GM18868 (cell line): ENCODE data around the gene CHCHD5.
A peak's percentile ranks its signal among the peaks of the same experiment; 100 is the strongest.
"Not testable (repeated sequence)": the region's sequence is repeated elsewhere in the genome, so short reads cannot be mapped to it uniquely, and the experiment has no call there.

Experiments used
- ATAC-seq: cut with Tn5 transposase; IDR thresholded peaks from one replicate; pipeline ENCODE4 v1.9.1; 2021; ENCODE audit warnings: mild to moderate bottlenecking, moderate library complexity; ENCODE audit not compliant: unreplicated experiment

Gene CHCHD5, protein sequence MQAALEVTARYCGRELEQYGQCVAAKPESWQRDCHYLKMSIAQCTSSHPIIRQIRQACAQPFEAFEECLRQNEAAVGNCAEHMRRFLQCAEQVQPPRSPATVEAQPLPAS

DNA sequence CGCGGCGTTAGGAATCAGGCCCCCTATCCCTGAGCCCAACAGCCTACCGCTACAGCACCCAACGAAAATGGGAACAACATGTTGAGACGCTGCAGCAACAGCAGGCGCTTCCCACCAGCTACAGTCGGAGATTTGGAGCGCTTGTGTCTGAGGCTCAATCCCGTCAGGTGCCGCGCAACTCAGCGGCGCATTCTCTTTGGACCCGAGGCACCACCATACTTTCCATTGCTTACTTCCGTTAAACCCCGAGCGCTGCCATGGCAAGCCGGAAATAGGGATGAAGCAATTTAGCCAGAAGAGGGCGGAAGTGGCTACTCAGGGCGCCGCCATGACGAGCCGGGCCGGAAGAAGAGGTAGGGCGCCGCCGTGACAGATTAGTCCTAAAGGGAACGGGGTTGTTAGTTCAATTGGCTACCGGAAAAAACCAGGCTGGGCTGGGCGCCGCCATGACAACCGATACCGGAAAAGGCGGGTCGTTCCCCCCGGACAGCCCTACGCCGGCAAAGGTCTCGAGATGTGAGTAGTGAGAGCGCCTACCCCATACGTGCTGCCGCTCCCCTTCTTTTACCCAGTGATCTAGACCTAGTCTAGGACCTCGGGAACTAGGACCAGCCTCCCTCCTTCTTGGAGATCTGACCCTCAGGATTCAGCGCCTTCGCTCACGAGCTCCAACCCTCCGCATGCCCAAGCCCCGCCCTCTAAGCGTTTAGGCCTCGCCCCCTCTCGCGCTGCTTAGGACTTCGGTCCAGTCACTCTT lies at the start of gene CHCHD5:
Gene CHCHD5, plus strand, starts transcription at position 476 of the 757 bp plus-strand sequence. Its CDS starts 39 bp downstream, at position 515.
- peak; percentile 85 for ATAC-seq

GRCh38 chr2:112534826-112535225 lies 49.6 kb upstream of the CHCHD5 start:
- no peak for ATAC-seq

DNA sequence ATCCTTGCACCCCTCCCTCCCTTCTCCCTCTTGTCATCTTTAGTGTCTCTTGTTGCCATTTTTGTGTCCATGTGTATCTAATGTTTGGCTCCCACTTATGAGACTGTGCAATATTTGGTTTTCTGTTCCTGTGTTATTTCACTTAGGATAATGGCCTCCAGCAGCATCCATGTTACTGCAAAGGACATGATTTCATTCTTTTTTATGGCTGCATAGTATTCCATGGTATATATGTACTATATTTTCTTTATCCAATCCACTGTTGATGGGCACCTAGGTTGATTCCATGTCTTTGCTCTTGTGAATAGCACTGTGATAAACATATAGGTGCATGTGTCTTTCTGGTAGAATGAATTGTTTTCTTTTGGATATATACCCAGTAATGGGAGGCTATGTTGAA lies 47.7 kb upstream of the CHCHD5 start:
- ATAC-seq, result not testable (repeated sequence)

- no peak for ATAC-seq
Measured at GRCh38 chr2:112539306-112539705, 45.1 kb upstream of the CHCHD5 start.

DNA sequence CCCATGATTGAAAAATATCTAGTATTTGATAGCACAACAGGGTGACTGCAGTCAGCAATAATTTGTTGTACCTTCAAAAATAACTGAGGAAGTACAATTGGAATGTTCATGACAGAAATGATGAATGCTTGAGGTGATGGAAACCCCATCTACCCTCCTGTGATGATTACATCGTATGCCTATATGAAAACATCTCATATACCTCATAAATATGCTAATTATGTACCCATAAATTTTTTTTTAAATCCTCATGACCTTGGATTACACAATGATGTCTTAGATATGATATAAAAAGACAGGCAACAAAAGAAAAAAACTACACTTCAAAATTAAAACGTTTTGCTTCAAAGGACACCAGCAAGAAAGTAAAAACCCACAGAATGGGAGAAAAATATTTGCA lies 43.5 kb upstream of the CHCHD5 start:
- no peak for ATAC-seq

DNA sequence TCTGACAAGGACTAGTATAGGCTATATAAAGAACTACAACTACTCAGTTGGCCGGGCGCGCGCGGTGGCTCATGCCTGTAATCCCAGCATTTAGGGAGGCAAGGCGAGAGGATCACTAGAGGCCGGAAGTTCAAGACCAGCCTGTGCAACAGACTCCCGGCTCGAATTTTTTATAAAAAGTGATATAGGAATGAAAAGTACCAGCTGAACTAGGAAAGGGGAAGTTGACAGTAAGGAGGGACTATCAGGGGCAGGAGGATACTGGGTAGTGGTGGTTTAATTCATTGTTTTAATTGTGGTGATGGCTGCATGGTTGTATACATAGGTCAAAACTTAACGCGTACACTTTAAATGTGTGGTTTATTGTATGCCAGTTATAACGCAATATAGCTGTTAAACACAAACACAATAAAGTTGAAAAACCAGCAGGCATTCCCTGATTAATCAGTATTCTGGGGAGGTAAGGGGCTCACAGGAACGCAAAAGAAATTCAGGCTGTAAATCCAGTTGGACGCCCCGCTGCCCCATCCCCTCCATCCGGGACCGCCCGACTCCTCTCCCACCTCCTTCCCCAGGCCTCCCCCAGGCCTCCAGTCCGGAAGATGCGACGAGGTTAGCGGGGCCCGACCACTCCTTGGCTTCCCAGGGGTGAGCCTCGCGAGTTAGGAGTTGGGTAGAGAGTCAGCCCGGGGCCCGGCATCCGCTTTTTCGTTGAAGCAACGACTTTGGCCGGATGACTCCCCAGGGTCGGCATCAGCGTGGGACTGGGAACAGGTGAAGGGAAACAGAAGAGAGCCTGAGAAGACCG lies 42.9 kb upstream of the CHCHD5 start:
- ATAC-seq, result peak; percentile 50

DNA sequence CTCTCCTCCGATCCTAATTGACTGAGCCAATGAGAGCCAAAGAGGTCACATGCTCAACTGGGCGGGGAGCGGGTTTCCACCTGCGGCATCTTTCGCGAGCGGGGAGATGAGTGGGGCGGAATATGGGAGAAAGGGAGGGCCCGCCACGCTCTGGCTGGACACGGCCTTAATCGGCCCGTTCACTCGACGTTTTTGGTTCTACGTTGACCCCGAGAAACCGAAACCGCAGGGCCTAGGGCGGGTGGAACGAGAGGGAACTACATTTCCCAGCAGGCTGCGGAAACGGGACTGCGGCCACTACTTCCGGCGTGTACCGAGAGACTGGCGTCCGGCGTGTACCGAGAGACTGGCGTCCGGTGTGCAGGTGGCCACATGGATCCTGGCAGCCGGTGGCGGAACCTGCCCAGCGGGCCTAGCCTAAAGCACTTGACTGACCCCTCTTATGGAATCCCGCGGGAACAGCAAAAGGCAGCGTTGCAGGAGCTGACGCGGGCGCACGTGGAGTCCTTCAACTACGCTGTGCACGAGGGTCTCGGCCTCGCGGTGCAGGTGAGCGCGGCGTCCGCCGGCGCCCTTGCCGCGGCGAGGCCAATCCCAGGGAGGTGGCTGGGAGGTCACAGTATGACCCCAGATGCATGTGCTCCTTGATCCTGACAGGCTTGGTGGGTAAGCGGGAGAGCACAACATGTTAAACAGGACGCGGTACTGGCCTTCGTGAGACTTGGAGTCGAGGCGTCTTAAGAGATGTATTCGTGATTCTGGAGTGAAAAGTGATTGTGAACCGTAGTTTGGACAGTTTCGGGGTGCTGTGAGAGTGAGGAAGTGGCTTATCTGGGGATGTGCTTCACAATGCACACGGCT lies 42.1 kb upstream of the CHCHD5 start, which contains the start of gene POLR1B:
Gene POLR1B, plus strand, starts transcription at position 343 of the 861 bp plus-strand sequence. Its CDS starts 30 bp downstream, at position 373.
- ATAC-seq, result peak; percentile 80

GRCh38 chr2:112542984-112543661 lies 41.3 kb upstream of the CHCHD5 start:
- no peak for ATAC-seq

DNA sequence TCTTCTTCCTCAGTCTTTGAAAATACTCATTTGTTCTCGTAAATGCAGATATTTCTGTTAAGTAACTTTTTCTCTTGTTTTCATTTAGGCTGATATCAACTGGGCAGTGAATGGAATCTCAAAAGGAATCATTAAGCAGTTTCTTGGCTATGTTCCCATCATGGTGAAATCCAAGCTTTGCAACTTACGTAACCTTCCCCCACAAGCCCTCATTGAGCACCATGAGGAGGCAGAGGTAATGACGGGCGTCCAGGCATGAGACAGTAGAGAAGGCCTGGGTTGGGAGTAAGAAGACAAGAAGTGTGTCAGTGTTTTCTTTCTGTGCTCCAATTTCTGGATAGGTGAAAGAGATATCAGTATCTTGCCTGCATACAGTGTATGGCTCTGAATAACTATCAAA lies 37.1 kb upstream of the CHCHD5 start:
- no peak for ATAC-seq

DNA sequence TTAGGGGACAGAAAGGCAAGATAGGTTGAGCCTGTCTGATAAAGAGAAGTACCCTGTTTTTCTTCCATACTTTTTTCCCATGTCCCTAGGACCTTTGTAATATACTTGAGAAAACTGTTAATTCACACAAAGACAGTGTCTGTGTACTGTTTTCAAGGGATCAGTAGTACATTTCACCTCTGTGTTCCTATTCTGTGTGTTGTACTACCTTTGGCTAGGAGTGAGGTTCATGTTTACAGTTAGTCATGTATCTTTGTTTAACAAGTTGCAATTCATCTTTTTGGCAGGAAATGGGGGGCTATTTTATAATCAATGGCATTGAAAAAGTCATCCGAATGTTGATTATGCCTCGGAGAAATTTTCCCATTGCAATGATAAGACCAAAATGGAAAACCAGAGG lies 35.4 kb upstream of the CHCHD5 start:
- ATAC-seq, result no peak

DNA sequence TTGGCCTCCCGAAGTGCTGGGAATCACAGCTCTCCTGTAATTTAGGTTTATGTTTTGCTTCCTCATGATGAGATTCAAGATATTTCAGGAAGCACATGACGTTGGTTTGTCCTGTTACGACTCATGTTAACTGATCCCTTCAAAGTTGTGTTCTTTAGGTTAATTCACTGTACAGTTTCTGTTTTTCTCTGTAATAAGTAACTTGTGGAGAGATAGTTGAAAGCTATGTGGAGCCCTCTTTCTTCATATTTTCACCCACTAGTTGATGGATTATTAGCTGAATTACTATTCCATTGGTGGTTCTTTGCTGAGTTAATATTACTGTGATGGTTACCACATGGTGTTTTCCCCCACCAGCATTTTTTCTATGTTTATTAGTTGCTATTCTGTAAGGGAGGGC lies 18.3 kb upstream of the CHCHD5 start:
- no peak for ATAC-seq

DNA sequence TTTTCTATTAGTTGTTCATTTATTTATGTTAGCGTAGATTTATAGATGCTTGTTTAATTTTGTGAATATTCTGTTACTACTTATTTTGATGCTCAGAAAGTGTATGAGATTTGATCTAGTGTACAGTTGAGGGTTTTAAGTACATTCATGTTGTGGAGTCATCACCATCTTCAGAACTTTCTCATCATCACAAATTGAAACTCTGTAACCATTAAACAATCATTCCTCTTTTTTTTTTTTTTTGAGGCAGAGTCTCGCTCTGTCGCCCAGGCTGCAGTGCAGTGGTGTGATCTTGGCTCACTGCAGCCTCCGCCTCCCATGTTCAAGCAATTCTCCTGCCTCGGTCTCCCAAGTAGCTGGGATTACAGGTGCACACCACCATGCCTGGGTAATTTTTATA lies 17.9 kb upstream of the CHCHD5 start:
- ATAC-seq, result not testable (repeated sequence)

DNA sequence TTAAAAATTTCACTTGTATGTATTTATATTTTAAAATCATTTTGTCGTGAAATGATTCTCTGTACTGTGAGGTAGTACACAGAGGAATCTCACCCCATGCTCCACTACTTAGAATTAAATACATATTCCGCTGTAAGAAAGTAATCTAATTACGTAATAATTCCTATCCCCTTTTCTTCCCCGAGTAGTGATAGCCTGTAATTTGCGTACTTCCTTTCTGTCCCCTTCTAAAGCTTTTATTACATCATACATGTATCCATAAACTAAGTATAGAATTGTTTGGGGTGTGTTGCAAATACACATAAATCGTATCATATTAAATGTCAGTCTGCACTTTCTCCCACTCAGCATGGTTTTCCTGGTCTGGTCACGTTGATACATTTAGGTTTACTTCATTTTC lies 12.4 kb upstream of the CHCHD5 start:
- no peak for ATAC-seq

DNA sequence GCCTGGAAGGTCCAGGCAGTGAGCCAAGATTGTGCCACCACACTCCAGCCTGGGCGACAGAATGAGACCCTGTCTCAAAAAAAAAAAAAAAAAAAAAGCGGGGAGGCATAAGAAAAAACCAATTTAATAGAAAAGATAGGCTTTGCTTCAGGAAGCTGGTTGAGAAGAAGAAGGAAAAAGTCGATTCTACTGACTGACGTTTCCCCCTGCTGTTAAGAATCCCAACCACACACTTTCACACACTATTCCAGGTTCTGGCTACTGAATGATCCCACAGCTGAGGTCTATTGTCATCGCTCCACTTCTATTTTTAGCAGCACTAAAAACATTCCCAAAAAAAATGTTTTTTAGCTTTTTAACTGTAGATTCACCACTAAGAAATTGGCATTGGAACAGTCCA lies 6.7 kb upstream of the CHCHD5 start:
- ATAC-seq, result no peak

DNA sequence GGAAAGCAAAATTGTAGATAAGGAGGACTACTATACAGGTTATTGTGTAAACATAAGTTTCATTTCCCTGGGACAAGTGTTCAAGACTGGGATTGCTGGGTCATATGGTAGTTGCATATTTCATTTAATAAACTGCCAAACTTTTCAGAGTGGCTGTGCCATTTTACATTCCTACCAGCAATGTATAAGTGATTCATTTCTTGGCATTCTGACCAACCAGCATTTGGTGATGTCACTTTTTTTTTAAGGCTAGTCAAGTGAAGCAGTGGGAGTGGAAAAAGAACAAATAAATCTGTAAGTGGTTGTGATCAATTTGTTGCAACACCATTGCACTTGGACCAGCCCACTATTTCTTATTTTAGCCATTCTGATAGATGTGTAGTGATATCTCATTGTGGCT lies 5.2 kb upstream of the CHCHD5 start:
- no peak for ATAC-seq

- no peak for ATAC-seq
Measured at GRCh38 chr2:112580084-112580483, 4.3 kb upstream of the CHCHD5 start.

DNA sequence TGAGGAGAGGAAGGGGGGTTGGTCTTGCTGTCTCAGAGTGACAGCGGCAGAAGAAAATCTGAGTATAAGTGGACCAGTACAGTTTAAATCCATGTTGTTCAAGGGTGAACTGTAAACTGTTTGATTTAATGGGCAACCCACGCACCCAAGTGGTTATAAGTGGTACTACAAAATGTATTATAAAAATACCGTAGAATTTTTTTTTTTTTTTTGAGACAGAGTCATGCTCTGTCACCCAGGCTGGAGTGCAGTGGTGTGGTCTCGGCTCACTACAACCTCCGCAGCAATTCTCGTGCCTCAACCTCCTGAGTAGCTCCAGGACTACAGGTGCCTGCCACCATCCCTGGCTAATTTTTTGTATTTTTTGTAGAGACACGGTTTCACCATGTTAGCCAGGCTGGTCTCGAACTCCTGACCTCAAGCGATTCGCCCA lies 2.1 kb upstream of the CHCHD5 start:
- no peak for ATAC-seq

- ATAC-seq, result no peak
Measured at GRCh38 chr2:112583497-112584133, 794 bp upstream of the CHCHD5 start.

GRCh38 chr2:112584891-112585250 lies 462 bp downstream of the CHCHD5 start:
- ATAC-seq, result no peak

- ATAC-seq, result no peak
Measured at GRCh38 chr2:112585400-112585799, 991 bp downstream of the CHCHD5 start.
